Stimulated activated CD4-positive, alpha-beta T cell treated with anti-CD3 and anti-CD28 coated beads, Interleukin-12 subunit alpha, Interleukin-12 subunit beta, amount 100 ng/mL, for 48 hours (primary cell): ENCODE data around the gene YWHAH.
A peak's percentile ranks its signal among the peaks of the same experiment; 100 is the strongest.

Experiments used
- DNase-seq, 3 donors: peaks; one replicate each; pipeline ENCODE4 v3.0.0-alpha.2; 2020; ENCODE audit warnings: low read depth in 2 of 3, low spot score in 1 of 3

YWHAH gene

DNA sequence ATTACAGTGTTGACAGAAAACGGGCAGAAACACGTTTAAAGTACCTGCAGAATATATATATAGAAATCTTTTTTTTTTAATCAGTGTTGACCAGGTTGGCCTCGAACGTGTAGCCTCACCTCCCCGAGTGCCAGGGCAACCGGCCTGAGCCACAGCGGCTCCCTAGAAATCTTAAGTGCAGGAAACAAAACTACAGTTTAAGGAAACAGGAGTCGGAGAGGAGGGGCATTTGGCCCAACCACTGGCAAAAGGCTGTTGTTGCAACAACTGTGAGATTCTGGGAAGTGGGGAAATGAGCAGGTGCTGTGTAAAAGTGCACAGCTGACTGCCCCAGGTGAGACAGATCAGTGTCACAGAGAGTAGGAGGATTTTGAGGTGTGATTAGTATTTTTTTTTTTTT lies 3.7 kb downstream of the YWHAH start:
- no peak for DNase-seq

DNA sequence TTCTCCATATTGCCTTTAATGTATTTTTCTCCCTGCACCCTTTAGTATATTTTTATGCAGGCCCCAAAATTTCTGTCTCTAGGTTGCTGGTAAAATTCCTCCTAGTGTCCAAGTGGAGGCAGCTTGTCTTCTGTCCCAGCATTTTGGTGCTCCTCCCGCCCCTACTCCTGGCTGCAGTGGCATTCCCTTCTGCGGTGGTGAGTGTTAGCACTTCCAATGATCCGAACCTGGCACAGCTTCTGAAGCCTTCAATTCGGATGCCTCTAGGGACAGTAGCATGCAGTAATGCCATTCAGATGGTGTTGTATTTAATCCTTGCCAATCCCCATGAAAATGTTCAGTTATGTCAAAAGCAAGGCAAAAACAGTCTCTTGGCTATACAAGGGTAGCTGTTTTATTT lies 5.9 kb downstream of the YWHAH start:
- DNase-seq, result no peak

DNA sequence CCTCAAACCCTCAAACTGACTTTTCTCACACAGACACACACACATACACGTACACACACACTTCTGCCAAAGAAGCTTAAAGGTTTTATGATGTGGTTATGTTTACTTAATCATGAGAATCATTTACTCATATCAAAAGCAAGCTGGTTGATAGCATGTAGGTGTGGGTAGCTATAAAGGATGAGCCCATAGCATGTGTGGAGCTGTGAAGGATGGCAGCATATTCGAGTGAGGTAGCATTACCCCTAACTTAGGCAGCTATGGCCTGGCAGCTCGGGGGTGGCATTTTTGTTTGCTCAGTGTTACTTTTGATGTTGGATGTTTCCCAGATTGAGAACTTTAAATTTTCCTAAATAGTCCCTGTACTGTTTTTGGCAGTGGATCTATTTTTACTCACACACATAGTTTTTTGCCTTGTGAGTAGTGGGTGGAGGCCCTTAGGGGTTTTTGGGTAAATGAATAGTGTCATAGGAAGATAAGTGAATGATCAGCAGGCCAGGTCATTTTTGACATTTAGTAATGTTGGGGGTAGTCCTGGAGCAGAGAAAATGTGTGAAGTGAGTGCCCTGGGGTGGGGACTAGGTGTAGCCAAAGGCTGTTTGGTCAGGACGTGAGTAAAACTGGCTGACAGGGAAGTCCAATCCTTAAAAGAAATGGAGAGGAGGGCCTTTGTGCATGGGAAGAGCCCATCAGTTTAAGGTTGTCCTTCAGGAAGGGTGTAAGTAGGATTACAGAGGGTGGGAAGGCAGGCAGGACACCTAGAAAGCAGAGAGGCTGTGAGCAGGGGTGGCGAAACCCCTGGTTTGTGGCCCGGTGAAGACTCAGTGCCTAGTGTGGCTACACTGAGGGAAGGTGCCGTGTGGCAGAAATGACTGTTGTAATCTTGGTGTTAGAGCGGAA lies 7.1 kb downstream of the YWHAH start:
- peak in 1 of 3 donors; percentile 20 for DNase-seq

- no peak for DNase-seq
These were observed 7.7 kb downstream of the YWHAH start for GRCh38 chr22:31952094-31952401.

- no peak for DNase-seq
These were observed 8.1 kb downstream of the YWHAH start for GRCh38 chr22:31952472-31952871.

DNA sequence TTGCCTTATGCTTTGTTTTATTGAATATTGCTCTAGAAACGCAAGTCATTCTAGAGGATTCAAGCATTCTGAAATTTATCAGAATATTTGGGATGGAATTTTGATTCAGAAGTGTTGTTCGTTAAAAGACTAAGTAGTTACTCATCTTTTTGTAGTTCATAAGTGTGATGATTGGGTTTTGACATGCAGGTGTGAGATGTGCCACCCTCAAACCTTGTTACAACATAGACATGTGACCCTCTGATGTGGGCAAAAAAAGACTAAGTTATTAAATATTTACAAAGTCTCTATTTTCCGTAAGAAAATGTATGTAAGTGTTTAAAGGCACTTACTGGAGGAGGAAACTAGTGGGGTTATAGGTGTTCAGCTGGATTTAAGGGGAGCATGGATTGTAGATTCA lies 8.9 kb downstream of the YWHAH start:
- no peak for DNase-seq

DNA sequence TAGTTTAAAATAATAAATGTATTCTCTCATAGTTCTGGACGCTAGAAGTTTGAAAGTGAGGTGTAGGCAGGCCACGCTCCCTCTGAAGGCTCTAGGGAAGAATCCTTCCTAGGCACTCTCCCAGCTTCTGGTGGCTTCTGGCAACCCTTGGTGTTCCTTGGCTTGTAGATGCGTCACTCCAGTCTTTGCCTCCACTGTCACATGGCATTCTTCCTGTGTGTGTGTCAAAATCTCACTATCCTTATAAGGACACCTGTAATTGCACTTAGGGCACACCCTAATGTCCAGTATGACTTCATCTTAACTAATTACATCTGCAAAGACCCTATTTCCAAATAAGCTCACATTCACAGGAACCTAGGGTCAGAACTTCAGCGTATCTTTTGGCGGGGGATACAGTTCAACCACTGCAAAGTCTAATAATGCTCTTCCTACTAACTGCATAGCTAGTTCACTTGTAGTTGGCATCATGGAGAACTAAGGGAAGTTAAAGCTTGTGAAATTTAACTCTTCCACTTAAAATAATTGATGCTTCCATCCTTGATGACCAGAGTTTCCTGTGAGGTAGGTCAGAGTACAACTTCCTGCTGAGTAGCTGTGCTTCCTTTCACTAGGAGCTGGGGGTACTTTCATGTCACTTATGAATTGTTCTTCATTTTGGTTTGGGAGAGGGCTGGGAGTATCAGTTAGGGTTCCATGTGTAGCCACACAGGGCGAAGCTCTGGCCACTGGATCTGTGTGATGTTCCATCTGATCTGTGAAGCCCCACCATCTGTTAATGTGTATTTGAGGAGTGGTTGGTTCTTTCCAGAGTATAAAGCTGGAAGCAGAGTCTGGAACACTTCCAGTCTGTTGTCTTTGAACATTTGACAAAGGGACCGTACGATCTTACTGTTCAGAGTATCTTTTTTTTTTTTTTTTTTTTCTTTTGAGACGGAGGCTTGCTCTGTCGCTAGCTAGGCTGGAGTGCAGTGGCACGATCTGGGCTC lies 10.5 kb downstream of the YWHAH start:
- DNase-seq, result no peak

DNA sequence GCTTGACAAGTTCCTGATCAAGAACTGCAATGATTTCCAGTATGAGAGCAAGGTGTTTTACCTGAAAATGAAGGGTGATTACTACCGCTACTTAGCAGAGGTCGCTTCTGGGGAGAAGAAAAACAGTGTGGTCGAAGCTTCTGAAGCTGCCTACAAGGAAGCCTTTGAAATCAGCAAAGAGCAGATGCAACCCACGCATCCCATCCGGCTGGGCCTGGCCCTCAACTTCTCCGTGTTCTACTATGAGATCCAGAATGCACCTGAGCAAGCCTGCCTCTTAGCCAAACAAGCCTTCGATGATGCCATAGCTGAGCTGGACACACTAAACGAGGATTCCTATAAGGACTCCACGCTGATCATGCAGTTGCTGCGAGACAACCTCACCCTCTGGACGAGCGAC lies 12.0 kb downstream of the YWHAH start:
- DNase-seq, result no peak

GRCh38 chr22:31957970-31958594 lies 13.7 kb downstream of the YWHAH start:
- no peak for DNase-seq

DNA sequence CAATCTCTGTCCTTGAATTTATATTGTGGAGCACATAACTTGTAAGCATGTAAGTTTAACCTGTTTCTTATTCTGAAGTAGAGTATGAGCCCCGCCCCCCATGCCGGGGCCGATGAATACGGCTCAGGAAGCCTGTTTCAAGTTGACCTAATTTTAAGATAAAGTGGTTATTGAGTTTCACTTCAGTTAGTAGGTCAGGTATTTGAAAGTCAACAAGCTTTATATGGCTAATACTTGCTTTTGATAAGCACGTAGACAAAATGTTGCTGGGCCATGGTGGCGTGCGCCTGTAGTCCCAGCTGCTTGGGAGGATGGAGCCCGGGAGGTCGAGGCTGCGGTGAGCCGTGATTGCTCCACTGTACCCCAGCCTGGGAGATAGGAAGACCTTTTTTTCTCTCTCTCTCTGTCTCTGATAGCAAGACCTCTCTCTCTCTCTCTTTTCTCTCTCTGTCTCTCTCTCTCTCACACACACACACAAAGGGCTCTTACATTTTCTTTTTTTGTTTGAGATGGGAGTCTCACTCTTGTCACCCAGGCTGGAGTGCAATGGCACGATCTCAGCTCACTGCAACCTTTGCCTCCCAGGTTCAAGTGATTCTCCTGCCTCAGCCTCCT lies 14.4 kb downstream of the YWHAH start:
- no peak for DNase-seq

DNA sequence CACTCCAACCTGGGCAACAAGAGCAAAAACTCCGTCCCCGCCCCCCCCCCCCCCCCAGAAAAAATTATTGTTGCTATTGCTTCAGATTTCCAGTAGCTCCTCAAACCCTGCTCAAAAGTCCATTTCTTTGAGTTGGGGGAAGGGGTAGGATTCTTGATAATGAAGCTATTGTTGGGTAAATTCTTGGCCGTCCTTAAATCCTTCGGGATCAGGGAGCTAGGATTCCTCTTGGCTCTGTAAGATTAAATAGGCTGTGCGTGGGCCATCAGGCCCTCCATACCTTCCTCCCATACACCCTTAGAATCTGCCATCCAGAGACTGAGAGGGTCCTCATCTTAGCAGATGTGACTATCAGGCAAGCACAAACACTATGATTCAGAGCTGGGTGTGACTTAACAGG lies 16.4 kb downstream of the YWHAH start:
- DNase-seq, result no peak

- no peak for DNase-seq
These were observed 18.2 kb downstream of the YWHAH start for GRCh38 chr22:31962387-31963125.

- no peak for DNase-seq
These were observed 23.7 kb downstream of the YWHAH start for GRCh38 chr22:31968022-31968421.

DNA sequence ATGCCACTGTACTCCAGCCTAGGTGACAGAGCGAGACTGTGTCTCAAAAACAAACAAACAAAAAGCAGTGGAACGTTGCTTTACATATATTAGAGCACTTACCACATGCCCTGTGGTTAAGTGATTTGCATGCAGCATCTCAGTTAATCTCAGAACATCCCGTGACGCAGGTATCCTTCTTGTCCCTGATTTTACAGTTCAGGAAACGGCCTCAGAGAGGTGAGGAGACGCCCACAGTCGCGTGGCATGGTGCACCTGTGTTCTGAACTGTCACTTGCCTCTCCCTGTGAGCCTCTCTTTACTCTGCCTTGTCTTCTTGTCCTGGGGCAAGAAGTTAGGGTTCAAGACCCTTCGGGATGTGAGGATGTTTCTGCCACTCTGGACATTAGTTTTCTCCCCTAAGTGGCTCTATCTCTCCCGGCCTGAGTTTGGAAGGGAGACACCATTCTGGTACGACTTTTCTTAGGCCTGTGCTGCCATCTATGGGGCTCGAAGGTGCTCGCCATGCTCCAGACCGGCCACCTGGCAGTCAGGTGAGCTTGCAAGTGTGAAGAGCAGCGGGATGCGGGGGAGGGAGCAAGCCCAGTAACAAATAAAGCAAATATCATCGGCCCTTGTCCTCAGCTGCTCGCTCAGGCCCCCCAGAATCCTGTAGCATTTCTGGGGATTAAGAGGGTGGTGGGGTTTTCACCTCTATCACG lies 25.6 kb downstream of the YWHAH start:
- peak; percentile 46 to 50 (median 48) for DNase-seq

GRCh38 chr22:31970490-31971444 lies 26.4 kb downstream of the YWHAH start:
- peak; percentile 78 to 97 (median 79) for DNase-seq

DNA sequence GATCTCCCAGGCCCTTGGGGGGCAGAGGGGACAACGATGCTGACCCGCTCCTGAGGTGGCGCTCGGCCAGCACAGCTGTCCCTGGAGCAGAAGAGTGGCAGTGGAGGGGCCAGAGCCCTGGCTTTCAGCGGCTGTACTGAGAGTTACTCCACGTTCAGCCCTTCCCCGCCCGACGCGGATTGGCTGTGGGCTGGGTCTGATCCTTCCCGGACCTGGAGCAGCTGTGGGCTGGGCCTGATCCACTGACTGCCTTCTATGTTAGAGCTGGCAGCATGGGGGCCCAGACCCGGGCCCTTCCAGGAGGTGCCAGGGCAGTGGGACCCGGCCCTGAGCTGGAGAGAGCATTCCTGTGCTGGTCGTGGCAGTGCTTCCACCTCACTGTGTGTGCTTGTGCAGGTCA lies 27.8 kb downstream of the YWHAH start:
- no peak for DNase-seq

DNA sequence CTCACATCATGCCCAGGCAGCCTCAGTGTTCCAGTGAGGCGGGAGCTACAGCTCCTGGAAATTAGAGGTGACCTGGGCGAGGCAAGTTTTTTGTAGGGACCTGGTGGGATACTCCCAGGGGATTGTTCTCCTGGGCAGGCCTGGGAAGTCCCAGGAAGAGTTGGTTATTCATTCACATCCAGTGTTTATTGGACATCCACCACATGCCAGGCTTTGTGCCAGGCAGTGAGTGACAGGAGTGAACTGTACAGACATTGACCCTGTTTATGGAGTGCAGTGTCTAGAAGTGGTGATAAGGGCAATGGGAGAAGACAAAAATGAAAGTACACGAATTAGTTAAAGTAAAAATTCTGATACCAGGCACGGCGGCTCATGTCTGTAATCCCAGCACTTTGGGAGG lies 29.4 kb downstream of the YWHAH start:
- no peak for DNase-seq

- peak; percentile 61 to 85 (median 76) for DNase-seq
These were observed 33.0 kb downstream of the YWHAH start for GRCh38 chr22:31977141-31977841.
